ENCODE measurements around the gene MVB12A. TPM values are rescaled to one million over a fixed set of nuclear protein-coding genes. Genes with fewer than 3 reads are reported as not detected.

The MVB12A gene
- total RNA-seq, 4 donors from 2014 or later, result 52.2 to 68.0 (median 64.1) TPM

GRCh38 chr19:17467471-17468301 lies 47.8 kb downstream of the MVB12A start:
- H3K36me3 ChIP-seq, result no peaks in the 10 kb centered on the region
- no peaks in the 10 kb centered on the region for H3K27me3 ChIP-seq
- no peak overlapping the region for H3K27ac ChIP-seq
- TF ChIP-seq POLR2A (IDR thresholded peaks at IDR 0.05) (no peak), CTCF (IDR thresholded peaks at IDR 0.05) (no peak)
- H3K4me1 ChIP-seq, result peaks cover 0 to 25% (median 8%) of the 10 kb centered on the region in 4 donors
- H3K9me3 ChIP-seq, result no peaks in the 10 kb centered on the region
- no peak overlapping the region for H3K4me3 ChIP-seq
- DNase-seq, result no peak

- H3K4me3 ChIP-seq, result peak overlapping the region; percentile 60 to 85 (median 68)
- no peaks in the 10 kb centered on the region for H3K27me3 ChIP-seq
- no peaks in the 10 kb centered on the region for H3K9me3 ChIP-seq
- peak overlapping the region; percentile 73 to 86 (median 81) for H3K27ac ChIP-seq
- peaks cover 0 to 25% (median 8%) of the 10 kb centered on the region in 4 donors for H3K4me1 ChIP-seq
- no peaks in the 10 kb centered on the region for H3K36me3 ChIP-seq
- no peak for DNase-seq
- TF ChIP-seq POLR2A (IDR thresholded peaks at IDR 0.05) (no peak), CTCF (IDR thresholded peaks at IDR 0.05) (no peak)
Measured at GRCh38 chr19:17468302-17469091, 48.6 kb downstream of the MVB12A start.

GRCh38 chr19:17469092-17469480 lies 49.2 kb downstream of the MVB12A start:
- DNase-seq, result no peak
- peak overlapping the region; percentile 73 to 86 (median 81) for H3K27ac ChIP-seq

GRCh38 chr19:17469481-17470067 lies 49.7 kb downstream of the MVB12A start:
- TF ChIP-seq POLR2A (IDR thresholded peaks at IDR 0.05) (no peak), CTCF (IDR thresholded peaks at IDR 0.05) (no peak)
- peak overlapping the region; percentile 60 to 85 (median 68) for H3K4me3 ChIP-seq
- peaks cover 0 to 25% (median 8%) of the 10 kb centered on the region in 4 donors for H3K4me1 ChIP-seq
- H3K27ac ChIP-seq, result peak overlapping the region; percentile 73 to 86 (median 81)
- H3K9me3 ChIP-seq, result no peaks in the 10 kb centered on the region
- peak; percentile 92 to 99 (median 98) for DNase-seq
- no peaks in the 10 kb centered on the region for H3K36me3 ChIP-seq
- no peaks in the 10 kb centered on the region for H3K27me3 ChIP-seq

More at GRCh38 chr19:17469092-17469480, 49.2 kb downstream of the MVB12A start:
- H3K4me3 ChIP-seq, result peak overlapping the region; percentile 60 to 85 (median 68)
- no peaks in the 10 kb centered on the region for H3K9me3 ChIP-seq
- TF ChIP-seq POLR2A (IDR thresholded peaks at IDR 0.05) (no peak), CTCF (IDR thresholded peaks at IDR 0.05) (no peak)
- H3K36me3 ChIP-seq, result no peaks in the 10 kb centered on the region
- H3K4me1 ChIP-seq, result peaks cover 0 to 25% (median 8%) of the 10 kb centered on the region in 4 donors
- no peaks in the 10 kb centered on the region for H3K27me3 ChIP-seq

GRCh38 chr19:17470068-17470841 lies 50.4 kb downstream of the MVB12A start, which contains the start of gene SLC27A1:
Gene SLC27A1, plus strand, starts transcription at chr19:17470524. Its CDS starts 17 bp downstream, at chr19:17470541.
- Histone ChIP-seq H3K4me3 (peak within 1 kb of the TSS; percentile 60 to 85 (median 68)), H3K27me3 (no peaks in the 10 kb centered on the region), H3K36me3 (no peaks in the 10 kb centered on the region), H3K9me3 (no peaks in the 10 kb centered on the region), H3K27ac (peak within 1 kb of the TSS; percentile 73 to 86 (median 81)), H3K4me1 (peaks cover 0 to 27% (median 8%) of the 10 kb centered on the region in 4 donors)
- TF ChIP-seq POLR2A (IDR thresholded peaks at IDR 0.05), result no peak
- no peak for TF ChIP-seq CTCF (IDR thresholded peaks at IDR 0.05)
- DNase-seq, result peak; percentile 93 to 98 (median 95)
